Measurements from ENCODE around the gene KIAA0319L.

The KIAA0319L gene

DNA sequence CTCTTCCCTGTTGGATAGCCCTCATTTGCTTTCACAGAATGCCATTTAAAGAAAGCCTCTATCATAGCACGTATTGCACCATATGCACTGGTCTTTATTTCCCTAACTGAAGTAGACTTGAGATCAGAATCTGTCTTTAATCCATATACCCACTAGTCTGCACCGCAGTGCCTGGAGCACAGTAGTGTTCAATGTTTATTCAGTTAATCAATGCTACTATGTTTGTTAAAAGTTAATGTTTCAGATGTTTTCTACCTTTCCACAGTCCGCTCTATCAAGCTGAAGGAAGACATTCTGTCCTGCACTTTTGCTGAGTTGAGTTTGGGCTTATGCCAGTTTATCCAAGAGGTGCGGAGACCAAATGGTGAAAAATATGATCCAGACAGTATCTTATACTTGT, 149.5 kb downstream of the KIAA0319L start:
- TF ChIP-seq, protein P1, sequence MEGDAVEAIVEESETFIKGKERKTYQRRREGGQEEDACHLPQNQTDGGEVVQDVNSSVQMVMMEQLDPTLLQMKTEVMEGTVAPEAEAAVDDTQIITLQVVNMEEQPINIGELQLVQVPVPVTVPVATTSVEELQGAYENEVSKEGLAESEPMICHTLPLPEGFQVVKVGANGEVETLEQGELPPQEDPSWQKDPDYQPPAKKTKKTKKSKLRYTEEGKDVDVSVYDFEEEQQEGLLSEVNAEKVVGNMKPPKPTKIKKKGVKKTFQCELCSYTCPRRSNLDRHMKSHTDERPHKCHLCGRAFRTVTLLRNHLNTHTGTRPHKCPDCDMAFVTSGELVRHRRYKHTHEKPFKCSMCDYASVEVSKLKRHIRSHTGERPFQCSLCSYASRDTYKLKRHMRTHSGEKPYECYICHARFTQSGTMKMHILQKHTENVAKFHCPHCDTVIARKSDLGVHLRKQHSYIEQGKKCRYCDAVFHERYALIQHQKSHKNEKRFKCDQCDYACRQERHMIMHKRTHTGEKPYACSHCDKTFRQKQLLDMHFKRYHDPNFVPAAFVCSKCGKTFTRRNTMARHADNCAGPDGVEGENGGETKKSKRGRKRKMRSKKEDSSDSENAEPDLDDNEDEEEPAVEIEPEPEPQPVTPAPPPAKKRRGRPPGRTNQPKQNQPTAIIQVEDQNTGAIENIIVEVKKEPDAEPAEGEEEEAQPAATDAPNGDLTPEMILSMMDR (IDR thresholded peaks at IDR 0.05), result no peak
- Mint-ChIP-seq H3K27me3 (ENCODE audit: low read depth, poor library complexity) (no peaks in the 10 kb centered on the region), H3K9me3 (peaks cover 8% of the 10 kb centered on the region), H3K4me1 (peaks cover 6% of the 10 kb centered on the region), H3K4me3 (no peak overlapping the region), H3K36me3 (ENCODE audit: low read depth) (peaks cover 79% of the 10 kb centered on the region), H3K27ac (no peak overlapping the region)
- no peak for DNase-seq

DNA sequence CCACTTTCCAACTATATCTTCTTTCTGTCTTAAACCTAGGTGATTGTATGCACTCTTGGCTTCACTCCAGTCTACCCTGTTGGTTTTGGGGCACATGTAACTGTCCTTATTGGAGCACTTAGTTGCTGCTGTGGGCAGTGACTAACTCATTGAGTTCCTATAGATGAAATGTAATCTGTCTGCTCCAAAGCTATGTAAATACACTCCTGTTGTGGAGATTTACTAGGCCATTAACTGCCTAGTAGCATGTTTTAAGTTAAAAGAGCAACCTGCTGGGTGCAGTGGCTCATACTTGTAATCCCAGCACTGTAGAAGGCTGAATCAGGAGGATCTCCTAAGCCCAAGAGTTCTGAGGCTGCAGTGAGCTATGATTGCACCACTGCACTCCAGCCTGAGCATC, 151.1 kb downstream of the KIAA0319L start:
- TF ChIP-seq, protein P1 (IDR thresholded peaks at IDR 0.05), result no peak
- H3K36me3 Mint-ChIP-seq (ENCODE audit: low read depth), result peaks cover 79% of the 10 kb centered on the region
- H3K4me1 Mint-ChIP-seq, result peaks cover 6% of the 10 kb centered on the region
- H3K27me3 Mint-ChIP-seq (ENCODE audit: low read depth, poor library complexity), result no peaks in the 10 kb centered on the region
- peak overlapping the region; percentile 20 for H3K27ac Mint-ChIP-seq
- DNase-seq, result no peak
- H3K4me3 Mint-ChIP-seq, result no peak overlapping the region
- peaks cover 16% of the 10 kb centered on the region for H3K9me3 Mint-ChIP-seq

DNA sequence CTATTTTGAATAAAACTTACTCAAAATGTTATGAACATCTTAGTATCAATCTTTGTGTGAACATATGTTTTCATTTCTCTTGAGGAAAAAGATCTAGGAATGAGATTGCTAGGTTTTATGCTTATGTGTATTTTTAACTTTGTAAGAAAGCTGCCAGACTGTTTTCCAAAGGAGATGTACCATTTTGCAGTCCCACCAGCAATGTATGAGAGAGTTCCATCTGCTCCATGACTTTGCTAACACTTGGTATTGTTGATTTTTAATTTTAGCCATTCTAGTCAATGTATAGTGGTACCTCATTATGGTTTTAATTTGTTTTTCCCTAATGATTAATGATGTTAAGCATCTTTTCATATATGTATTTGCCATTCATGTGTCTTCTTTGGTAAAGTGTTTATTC, 156.2 kb downstream of the KIAA0319L start:
- Mint-ChIP-seq H3K4me1 (peaks cover 4% of the 10 kb centered on the region), H3K4me3 (no peak overlapping the region), H3K9me3 (peaks cover 13% of the 10 kb centered on the region), H3K27me3 (ENCODE audit: low read depth, poor library complexity) (no peaks in the 10 kb centered on the region), H3K27ac (no peak overlapping the region), H3K36me3 (ENCODE audit: low read depth) (peaks cover 79% of the 10 kb centered on the region)
- TF ChIP-seq, protein P1 (IDR thresholded peaks at IDR 0.05), result no peak
- DNase-seq, result no peak

DNA sequence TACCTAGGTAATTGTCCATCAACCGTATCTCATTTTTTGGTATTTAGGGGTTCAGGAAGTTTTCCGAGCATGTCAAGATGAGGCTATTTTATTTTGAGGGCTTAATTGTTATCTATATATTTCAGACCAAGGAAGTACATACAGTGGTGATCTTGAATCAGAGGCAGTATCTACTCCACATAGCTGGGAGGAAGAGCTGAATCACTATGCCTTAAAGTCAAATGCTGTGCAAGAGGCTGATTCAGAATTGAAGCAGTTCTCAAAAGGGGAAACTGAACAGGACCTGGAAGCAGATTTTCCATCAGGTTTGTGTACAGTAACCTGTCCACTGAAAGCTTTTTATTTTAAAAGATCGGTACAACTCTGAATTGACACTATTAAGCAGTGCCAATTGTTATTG, 158.5 kb downstream of the KIAA0319L start:
- no peaks in the 10 kb centered on the region for H3K27me3 Mint-ChIP-seq (ENCODE audit: low read depth, poor library complexity)
- no peaks in the 10 kb centered on the region for H3K4me1 Mint-ChIP-seq
- TF ChIP-seq, protein P1 (IDR thresholded peaks at IDR 0.05), result no peak
- peaks cover 13% of the 10 kb centered on the region for H3K9me3 Mint-ChIP-seq
- DNase-seq, result no peak
- peaks cover 81% of the 10 kb centered on the region for H3K36me3 Mint-ChIP-seq (ENCODE audit: low read depth)
- H3K27ac Mint-ChIP-seq, result no peak overlapping the region
- no peak overlapping the region for H3K4me3 Mint-ChIP-seq

DNA sequence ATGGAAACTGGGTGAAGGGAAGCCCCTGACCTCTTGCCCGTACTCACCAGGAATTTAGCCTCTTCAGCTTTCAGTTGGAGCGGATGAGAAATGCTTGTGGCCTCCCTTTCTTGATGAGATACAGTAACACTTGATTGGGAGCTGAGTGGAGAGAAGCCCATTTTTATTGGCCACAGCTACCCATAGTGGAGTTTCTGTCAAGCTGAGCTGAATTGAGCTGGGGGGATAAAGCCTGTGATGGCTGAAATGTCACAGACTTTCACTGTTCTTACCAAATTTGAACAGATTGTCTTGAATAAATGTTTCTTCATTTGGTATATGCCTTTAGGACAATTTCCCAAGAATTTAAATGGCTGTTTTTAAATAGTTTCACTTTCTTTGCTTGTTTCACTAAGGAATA, 162.8 kb downstream of the KIAA0319L start:
- no peak for DNase-seq
- Mint-ChIP-seq H3K4me1 (peaks cover 11% of the 10 kb centered on the region), H3K4me3 (no peak overlapping the region), H3K36me3 (ENCODE audit: low read depth) (peaks cover 65% of the 10 kb centered on the region), H3K27me3 (ENCODE audit: low read depth, poor library complexity) (no peaks in the 10 kb centered on the region), H3K9me3 (peaks cover 7% of the 10 kb centered on the region), H3K27ac (no peak overlapping the region)
- TF ChIP-seq, protein P1 (IDR thresholded peaks at IDR 0.05), result no peak

DNA sequence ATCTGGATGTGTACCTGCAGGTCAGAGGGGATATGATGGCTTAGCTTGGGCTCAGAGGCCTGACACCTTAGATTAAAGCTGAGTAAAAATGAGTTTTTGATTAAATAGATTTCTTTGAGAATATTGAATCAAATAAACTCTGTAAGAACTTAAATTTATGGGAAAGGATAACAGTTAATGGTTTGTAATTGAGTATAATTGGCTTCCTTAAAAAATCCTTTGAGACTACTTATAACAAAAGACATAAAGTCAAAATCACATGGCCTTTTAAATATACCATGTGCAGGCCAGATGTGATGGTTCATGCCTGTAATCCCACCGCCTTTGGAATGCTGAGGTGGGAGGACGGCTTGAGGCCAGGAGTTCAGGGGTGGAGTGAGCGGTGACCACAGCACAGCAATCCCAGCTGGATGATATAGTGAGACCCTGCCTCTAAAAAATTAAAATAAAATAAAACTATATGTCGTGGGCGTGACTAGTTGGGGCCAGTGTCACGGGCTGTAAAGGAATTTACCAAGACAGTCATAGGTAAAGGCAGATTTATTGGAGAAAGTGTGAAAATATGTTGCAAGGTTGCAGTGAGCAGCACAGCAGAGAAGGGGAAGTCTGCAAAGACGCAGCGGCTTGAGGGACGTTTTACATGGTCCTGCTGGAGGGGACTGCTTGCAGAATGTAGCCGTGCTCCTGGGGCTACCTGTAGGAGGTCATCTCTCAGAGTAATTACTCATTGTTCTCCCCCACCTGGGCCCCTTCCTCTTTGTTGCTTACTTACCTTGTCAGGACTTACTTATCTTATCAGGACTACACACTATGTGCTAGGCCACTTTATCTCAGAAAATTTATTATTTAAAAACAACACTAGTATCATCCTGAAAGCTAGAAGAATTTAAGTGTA, 166.4 kb downstream of the KIAA0319L start:
- peaks cover 7% of the 10 kb centered on the region for H3K9me3 Mint-ChIP-seq
- peak overlapping the region; percentile 76 for H3K27ac Mint-ChIP-seq
- no peaks in the 10 kb centered on the region for H3K27me3 Mint-ChIP-seq (ENCODE audit: low read depth, poor library complexity)
- peak; percentile 5 for DNase-seq
- H3K36me3 Mint-ChIP-seq (ENCODE audit: low read depth), result peaks cover 62% of the 10 kb centered on the region
- H3K4me3 Mint-ChIP-seq, result no peak overlapping the region
- H3K4me1 Mint-ChIP-seq, result peaks cover 11% of the 10 kb centered on the region
- TF ChIP-seq, protein P1 (IDR thresholded peaks at IDR 0.05), result no peak

Data from nephron progenitor cell (in vitro differentiated cells).